HG03442 (cell line): ENCODE measurements around the gene FHOD3.

Experiments
- ATAC-seq: cut with Tn5 transposase; IDR thresholded peaks from one replicate; pipeline ENCODE4 v1.9.1; 2021; ENCODE audit warnings: mild to moderate bottlenecking, moderate library complexity; ENCODE audit not compliant: unreplicated experiment

The FHOD3 gene

DNA sequence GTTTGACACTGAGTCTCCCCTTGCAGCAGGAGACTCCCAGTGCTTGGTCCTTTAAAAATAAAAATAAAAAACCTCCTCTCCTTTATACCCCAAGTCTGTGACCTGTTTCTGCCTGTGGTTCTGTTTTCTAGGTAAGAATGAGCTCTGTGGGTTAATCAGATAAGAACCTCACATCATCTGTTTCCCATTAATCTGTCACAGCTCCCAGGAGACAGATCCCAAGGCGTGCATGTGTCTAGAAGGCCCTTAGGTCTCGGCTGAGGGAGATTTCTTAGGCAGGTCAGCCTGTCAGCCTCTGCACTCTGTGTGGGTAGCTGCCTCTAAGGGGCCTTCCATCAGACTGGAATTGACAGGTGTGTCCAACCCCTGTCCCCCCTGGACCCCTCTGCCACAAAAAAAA, 80.7 kb downstream of the FHOD3 start:
- ATAC-seq, result no peak

DNA sequence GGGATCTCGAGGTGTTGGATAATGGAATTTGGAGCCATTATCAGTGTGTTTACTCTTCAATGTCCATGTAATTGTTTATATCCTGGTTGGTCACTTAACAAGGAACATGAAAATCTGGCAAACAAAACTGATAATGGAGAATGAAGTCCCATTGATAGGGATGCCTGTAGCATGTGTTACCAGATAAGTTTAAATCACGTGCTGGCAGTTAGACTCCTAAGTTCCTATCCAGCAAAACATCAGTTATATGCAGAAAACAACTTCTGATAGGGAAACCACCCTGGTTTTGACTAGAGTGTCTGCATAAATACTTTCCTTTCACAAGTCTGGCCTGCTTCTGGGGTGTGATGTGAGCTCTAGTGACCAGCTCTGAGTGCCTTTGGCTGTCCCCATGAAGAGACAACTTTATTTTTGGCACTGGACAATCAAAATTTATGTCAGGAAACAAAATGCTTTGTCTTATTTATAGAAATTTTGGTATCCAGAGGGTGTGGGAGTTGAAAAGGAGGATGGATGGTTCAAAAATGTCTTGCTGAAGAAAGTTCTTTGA, 82.0 kb downstream of the FHOD3 start:
- no peak for ATAC-seq

DNA sequence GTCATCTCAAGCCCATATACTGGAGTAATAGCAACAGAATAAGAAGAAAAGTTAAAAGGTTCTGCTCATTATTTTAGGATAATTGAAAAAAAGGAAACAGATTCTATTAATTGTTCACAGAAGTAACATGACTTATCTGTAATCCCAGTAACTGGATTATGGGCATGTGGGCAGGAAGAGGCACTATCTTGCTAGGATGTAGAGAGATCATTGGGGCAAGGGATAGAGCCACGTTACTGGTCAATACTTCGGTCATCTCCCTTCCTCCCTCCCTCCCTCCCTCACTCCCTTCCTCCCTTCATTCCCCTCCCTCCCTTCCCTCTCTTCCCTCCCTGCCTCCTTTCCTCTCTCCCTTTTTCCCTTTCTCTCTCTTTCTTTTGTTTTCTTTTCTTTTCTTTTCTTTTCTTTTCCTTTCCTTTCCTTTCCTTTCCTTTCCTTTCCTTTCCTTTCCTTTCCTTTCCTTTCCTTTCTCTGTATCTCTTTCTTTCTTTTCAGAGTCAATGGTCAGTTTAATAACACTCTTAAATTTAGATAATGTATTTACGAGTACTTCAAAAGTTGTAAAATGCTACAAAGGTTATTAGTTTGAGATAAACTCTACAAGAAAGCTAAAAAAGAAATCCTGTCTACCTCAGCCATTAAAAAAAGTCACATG, 82.8 kb downstream of the FHOD3 start:
- ATAC-seq, result no peak

DNA sequence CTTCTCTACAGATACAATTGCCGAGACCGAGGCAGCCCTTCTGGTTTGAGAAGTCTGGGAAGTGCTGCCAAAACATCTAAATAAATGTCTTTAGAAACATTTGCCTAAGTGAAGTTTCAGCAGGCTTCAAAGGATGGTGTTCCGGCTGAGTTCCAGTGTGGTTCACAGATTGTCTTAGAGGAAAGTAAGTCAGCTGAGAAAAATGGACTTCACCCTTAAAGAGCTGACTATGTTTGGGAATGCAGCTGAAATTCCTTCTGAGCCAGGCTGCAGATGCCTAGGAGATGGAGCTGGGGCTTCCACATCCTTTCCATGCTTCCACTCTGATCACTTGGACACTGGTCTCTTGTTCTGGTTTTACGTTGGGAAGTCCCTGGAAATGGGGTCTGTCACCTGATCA, 83.6 kb downstream of the FHOD3 start:
- no peak for ATAC-seq

DNA sequence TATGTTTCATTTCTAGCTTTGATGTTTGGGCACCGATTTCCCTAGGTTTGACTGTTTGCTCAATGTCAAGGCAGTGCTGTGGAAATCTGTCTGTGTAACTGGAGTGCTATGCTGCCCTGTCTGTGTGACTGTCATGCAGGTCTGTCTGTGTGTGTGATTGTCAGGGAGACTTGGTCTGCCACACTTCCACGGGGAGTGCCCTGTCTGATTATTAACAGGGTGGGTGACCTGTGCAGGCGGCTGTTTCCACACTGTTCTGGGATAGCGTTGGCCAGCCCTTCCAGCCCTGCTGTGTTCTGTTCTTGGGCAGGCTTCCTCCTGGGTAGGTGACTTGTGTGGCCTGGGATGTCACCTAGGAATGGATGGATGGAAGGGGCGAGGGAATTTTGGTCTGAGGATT, 85.3 kb downstream of the FHOD3 start:
- ATAC-seq, result no peak

DNA sequence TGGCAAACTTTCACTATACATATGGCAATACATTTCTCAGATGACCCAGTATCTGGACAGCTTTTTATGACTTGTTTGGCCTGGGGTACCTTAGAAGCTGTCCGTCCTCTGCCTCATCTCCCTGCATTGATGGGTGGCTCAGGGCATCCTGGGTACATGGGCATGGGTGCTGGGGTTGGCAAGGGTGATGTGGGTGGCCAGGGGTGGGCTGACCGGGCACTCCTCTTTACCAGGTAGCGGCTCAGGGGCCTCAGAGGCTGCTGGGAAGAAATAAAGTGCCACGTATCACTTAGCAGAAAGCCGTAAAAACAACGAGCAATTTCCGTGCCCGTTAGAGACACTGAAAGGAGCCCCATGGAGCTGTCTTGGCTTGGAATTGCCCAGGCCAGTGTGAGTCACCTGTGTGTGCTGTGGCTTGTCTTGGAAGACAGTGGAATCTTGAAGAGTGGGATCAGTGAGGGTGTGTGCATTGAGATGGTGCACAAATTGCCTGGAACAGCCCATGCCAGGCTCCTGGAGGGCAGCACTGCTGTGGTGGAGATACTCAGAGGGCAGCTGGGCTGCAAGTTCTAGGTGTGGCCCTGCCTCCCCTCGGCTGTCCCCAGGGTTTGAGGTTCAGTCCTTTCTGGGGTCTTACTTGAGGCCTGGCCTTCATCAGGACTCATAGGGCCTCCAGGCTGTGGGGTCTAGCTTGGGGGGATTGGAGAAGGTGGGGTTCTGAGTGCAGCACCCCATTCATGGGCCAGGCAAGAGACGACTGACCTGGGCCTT, 88.8 kb downstream of the FHOD3 start:
- ATAC-seq, result no peak

DNA sequence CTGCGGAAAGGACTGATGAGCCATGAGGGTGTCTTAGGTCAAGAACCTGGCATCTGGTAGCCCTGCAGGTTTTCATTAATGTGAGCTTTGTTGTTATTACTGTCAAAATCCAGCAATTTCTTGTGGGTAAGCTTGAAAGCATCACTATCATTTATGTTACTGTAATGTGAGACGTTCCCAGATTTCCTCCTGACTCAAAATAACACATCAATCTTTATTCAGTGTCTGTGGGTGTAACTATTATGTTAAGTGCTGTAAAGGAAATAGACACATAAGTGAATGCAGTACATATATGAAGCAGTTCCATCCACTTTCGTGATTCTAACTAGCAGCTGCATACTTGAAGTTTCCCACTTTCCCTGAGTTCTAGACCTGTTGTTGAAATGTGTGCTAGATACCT, 89.8 kb downstream of the FHOD3 start:
- no peak for ATAC-seq

DNA sequence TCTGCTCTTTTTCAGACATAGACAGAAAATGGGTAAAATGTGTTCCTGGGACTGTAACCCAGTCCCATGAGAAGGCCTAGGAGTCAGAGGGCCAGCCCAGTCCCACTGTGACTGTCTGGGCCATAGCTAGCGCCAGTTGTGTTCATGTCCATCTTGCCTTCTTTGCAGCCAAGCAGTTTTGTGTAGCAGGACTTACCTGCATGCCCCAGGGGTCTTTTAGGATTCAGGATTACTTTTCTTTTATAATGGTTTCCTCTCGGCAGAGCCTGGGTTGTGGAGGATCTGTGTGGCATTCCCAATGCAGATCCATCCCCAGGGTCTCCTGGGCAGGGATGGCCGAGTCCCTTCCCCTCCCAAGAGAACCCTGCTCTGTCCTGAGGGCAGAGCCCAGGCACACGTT, 90.8 kb downstream of the FHOD3 start:
- no peak for ATAC-seq

DNA sequence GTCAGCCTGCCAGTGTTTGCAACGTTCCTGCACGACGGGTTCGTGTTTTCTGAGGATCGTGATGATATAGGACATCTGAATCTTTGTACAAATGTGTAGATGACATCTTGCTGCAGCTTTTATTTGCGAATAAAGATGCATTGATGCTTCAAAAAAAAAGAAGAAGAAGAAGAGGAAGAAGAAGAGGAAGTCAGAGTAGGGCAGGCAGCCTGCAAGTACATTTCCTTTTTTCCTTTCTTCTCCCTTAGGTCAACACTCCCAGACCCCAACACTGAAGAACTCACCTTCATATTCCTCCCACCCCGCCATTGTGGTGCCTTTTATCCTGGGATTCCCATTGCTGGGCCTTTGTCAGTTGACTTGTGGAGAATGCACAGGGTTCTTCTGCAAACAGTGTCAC, 91.5 kb downstream of the FHOD3 start:
- ATAC-seq, result no peak

DNA sequence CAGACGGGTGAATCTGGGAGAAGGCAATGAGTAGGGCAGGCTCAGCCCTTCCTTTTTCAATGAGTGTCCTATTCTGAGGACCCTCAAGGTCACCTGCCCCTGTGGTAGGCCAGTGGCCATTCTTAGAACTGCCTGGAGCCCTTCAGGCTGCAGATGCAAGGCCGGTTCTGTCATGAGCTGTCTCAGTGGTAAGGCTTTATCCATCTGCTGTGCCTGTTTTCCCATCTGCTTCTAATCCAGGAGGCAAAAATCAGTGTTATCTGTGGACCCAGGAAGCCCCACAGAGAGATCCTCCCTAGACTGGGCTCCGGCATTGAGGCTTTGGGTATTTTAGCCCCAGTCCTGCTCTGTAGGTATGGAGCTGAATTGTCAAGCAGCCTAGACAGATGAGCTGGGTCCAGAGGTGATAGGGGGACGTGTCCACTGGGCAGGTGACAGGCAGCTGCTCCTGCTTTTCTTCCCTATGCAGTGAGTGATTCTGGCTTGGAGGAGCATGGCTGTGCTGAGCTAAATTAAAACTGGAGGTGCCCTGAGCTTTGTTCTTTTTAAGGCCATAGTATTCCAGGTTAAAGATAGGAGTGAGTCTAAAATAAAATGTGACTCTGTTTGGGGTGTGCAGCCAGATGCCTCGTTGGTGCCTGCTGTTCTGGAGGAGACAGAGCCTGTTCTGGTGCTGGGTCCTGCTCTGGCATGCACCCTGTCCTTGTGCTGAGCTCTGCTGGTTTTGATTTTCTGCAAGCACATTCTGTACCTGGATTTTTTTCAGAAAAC, 92.5 kb downstream of the FHOD3 start:
- no peak for ATAC-seq

DNA sequence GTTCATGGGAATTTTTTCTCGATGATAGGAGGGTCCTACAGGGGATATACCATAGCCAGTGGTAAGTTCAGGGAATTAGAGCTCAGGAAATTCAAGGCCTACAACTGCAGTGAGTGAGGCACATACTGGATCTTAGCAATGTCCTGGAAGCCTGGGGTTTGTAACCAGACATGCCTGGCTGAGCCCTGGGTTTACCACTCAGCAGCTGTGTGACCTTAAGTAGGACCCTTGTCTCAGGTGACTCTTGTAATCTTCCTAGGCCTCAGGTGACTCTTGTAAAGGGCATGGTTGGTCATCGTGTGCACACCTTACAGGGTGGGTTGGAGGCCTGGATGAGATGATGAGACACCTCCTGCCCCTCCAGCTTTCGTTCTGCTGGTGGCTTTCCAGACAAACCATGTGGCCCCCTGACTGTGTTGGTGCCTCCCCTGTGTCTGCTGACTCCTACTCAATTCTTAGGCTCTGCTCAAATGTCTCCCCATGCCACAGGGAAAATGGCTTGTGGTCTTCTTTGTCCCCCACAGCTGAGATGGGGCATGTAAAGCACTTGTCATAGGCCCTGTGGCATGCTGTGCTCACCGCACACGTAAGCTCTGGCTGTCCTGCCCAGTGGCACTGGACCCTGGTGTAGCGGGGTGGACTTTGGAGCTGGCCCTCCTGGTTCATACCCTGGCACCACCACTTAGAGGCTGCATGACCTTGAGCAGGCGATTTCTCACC, 94.1 kb downstream of the FHOD3 start:
- ATAC-seq, result no peak

DNA sequence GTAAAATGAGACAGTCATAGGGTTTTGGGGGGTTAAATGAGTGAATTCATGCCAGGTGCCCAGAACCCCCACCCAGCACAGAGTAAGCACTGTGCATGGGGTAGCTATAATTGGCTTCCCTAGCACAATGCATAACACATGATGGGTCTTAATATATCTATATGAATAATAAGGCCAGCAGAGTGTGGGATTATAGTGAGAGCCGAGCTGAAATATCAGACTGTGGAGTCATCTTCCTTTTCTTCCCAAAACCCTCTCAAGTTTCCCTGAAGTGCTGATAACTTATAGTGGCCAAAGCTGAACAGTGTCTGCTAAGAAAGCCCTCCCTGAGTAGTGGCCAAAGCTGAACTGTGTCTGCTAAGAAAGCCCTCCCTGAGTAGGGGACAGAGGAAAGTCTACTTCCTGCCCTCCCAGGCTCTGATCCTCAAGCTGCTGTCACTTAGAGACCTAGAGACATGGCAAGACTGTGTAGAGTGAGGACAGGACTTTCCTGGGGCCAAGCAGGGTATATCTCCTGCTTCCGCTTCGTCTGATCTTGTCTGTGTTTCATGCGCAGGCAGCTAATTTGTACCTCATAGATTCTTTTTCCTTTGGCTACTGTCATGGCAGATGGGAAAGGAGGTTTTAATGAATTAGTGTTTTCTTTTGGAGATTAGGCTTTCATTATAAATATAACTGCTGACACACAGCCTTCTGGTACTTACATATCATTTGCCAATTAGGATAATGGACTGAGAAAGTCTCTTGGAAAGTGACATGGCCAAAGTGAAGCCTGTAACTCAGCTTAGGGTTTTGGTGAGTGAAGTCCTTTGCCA, 94.9 kb downstream of the FHOD3 start:
- no peak for ATAC-seq

DNA sequence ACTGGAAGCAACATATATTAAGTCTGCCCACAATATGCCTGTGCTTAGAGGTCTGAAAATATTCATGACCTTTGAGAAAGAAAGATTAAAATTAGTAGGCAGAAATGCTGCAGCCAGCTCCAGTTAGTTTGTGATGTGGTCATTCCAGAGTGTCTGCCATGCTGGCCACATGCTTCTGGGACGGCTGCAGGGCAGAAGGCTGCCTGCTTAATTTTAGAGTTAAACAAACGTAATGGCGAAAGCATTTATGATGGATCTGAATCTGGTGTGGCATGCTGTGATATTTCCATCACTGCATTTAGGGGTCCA, 95.4 kb downstream of the FHOD3 start:
- ATAC-seq, result no peak

DNA sequence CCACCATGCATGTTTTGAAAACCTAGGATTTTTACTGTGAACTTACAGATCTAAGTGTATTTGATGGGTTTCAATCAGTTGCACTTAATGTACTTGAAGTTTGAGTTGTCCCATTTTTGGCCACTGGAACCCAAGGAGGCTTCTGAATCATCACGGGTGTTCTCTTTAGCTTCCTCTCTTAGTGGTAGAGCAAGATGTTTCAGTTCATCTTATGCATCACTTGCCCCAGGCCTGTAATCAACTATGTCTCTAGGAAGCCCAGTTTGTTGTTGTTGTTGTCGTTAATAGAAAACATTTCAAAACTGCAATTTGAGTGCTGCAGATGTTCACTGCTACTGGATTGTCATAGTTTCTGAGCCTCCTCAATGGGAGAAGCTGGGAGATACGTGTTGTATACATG, 97.0 kb downstream of the FHOD3 start:
- no peak for ATAC-seq

DNA sequence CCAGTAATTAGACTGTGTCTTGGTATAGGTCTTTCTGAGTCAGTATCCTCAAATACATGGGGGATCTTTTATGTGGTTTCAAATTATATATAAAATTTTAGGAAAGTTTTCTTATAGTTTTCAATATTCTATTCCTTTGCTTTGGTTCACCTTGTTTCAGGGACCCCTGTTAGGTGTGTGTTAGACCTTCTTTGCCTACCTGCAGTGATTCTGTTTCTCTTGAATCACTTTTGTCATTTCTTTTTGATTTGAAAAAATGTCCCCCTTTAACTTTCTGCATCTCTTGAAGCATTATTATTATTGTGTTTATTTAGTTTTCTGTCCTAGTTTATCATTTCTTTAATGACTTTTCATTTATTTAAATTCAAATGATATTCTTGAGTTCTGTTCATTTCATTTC, 98.7 kb downstream of the FHOD3 start:
- no peak for ATAC-seq

DNA sequence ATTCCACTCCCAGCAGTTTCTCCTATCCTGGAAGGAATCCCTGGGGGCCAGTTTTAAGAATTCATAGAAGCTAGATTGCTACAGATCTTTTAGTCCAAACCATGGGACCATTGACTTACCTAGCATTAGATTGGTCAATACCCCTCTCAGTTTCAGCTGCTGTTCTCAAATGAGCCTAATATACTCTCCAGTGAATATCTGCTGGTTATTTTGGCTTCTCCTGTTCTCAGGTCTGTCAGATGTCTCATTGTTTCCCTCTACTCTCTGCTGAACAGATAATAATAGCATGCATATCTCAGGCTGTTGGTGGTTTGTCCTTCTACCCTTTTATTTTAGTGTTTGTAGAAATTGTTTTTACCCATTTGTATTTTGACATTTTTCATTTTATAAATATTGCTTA, 99.5 kb downstream of the FHOD3 start:
- no peak for ATAC-seq

DNA sequence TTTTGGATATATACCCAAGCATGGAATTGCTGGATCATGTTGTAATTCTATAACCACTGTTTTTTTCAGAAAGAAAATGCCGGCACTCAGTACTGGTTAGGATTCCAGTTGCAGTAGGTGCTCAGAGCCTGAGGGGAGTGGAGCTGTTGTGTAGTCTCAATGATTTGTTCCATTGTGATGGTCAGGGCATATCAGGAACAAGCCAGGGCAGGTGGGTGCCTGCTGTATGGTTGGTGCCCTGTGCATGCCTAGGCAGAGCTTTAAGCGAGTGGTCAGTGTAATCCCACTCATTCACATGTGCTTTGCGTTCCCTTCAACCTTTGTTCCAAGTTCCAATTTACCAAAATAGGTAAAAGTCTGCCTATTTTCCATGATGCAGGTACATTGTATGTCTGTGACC, 100.9 kb downstream of the FHOD3 start:
- no peak for ATAC-seq

DNA sequence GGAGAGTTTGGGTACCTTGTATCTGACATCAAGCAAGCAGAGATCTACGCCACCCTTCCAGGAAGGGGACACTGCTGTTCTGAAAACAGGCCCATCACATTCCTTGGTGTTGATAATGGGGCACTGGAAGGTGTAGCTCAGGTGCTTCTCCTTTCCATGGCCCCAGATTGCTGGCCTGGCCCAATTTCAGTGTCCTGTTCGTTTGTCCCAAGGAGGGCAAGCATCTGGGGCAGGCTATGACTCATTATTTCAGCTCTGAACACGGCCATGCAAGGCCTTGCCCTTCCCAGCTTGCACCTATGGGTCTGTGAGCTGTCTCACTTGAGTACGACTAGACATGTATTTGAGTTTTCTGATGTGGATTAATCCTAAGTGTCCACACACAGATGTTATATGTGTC, 101.5 kb downstream of the FHOD3 start:
- ATAC-seq, result no peak

DNA sequence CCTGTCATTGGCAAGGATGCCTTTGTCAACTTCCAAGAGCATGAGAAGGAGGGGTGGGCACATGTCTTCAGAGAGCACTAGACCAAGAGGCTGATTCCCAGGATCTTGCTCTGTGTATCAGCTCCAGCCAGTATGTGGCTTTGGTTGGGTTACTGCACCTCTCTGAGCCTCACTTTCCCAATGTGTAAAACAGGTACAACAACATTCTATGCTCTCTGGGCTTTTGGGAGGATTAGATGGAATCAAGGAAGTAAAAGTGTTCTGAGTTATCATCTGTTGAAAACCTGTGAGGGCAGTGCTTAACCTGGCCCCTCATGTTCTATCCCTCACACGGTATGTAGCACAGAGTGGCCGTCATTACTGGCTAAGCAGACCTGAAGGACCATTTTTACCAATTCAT, 103.9 kb downstream of the FHOD3 start:
- no peak for ATAC-seq

DNA sequence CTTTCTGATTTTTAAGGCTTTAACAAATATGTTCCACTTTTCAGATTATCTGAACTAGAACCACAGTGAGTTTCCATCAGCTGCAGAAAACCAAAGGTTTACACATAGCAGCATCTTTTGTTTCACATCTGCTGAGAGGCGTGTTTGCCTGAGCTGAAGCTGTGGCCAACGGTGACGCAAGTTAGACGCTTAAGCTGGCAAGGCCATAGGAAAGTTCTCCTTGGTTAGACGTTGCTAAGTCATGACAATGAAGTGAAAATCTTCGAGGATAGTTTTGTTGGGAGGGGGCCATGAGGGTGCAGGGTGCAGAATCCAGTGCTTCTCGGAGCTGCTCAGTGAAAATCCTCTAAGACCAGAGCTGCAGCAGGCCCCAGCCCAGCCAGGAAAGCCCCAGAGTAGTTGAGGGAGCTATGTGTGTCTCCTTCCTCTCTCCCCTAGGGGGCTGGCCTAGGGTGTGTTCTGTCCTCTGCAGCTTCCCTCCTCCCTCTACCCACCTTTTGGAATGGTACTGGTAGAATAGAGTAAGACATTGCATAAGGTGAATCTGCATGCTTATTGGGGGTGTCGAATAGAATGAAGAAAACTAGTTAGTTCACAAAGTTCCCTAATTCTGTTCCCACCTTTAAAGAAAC, 105.4 kb downstream of the FHOD3 start:
- ATAC-seq, result no peak
